HG02943 (cell line): Measurements from ENCODE around the gene FLT3.

Source experiments
- ATAC-seq: cut with Tn5 transposase; IDR thresholded peaks from one replicate; pipeline ENCODE4 v1.9.1; 2021; ENCODE audit warnings: mild to moderate bottlenecking, low read depth, moderate library complexity; ENCODE audit not compliant: unreplicated experiment

The FLT3 gene

DNA sequence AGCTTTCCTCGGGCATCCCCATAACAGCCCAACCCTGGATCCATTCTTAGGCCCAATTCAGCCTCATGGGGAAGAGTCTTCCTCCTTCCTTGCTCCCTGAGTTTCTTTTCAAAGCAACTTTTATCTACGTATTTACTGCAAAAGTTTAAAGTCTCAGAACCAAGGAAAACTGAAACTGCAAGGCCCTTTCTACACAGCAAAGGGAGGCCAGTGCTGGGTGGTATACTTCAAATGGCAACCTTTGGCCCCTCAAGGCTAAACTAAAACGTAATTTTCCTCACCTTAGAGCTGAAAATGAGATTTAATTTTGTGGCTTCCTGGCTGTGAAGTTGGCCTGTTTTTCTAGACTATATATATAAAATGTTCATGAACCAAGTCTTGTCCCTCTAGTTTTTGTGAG is 136.9 kb downstream of the FLT3 start:
- no peak for ATAC-seq

DNA sequence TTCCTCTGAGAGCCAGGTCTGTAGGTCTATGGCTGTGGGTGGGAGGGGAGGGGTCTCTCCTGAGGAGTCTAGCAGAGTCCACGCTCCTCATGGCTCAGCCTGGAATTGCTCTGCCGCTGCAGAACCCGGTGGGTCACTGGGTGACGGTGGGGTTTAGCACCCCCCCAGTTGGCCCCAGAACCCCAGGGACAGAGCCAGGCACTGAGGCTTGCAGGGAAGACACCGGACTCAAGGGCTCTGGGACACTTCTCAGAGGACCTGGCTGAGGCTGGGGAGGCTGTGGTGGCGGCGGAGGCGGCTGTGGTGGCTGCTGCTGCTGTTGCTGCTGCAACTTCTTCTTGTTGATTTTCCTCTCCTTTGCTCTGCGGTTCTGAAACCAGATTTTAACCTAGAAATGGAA is 137.4 kb downstream of the FLT3 start:
- ATAC-seq: no peak

- no peak for ATAC-seq
These were observed 138.1 kb downstream of the FLT3 start for GRCh38 chr13:27962128-27962841.

DNA sequence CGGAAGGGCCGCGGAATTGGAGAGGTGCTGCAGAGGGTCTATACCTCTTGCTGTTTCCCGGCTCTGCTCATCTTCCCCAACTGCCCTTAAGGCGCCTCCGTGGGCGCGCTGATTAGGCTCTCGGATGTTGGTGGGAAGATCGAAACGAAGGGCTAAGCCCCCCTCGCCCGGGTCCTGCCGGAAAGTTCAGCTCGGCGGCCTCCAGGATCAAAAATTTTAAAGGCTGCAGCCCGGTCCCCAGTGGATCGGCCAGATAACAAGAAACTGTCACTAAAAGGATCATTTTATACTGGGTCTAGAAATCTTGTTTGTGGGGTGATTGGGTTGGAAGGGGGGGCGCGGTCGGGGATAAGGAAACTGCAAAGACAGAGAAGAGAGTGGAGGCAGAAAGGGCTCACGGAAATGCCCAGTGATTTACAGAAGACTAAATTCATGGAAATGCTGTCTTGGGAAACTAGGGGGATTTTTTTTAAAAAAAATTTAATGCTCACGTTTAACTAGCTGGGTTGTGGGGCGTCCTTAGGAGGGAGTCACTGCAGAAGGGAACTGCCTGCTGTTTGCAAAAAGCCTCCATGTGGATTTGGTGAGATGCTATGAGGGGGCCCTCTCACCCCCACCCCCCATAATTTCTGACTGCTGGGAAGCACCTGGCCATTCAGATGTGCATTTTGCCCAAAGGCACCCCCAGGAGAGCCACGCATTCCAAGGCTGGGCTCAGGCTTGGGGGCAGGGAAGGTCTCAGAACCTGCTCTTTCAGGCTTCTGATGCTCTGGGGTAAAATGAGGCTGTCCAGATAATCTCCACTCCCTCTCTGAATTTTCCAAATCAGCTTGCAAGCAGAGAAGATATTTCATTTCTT is 138.9 kb downstream of the FLT3 start:
- no peak for ATAC-seq

DNA sequence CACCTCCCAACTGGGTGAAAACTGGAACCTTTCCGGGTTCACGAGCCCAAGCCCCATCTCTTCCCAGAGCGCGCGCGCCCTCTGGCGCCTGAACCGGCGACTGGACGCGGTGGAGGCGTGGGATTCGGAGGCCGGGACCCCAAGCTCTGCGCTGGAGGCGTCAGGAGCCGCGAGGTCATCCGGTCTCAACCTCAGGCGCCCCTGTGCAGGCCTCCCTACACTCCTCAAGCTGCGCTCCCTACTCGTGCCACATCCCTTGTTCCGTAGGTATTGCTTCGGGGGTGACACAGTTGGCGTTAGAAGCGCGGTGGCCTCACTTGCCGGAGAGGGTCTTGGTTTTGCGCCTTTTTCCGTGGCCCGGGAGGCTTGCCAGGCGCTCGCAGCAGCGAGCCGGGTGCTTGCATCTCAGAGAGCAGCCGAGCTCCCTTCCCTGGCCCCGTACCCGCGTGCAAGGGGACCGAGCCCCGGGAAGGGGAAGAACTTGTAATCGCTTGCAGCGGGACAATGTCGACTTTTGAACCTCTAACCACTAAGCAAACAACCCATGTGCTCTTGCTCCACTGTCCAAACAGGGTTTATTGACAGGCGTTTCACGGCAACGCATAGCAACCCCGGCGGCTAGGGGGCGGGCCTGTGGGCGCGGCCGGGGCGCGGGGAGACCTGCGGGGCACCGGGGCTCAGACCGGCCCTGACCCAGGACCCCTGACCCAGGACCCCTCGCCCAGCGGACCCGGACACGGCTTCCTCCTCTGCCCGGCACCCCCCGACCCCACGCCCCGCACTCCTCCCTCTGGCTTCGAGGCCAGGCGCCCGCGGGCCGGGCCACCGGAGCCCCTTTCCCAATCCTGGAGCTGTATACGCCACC is 139.8 kb downstream of the FLT3 start:
- peak; percentile 57 for ATAC-seq

- no peak for ATAC-seq
These were observed 140.4 kb downstream of the FLT3 start for GRCh38 chr13:27959976-27960361.

DNA sequence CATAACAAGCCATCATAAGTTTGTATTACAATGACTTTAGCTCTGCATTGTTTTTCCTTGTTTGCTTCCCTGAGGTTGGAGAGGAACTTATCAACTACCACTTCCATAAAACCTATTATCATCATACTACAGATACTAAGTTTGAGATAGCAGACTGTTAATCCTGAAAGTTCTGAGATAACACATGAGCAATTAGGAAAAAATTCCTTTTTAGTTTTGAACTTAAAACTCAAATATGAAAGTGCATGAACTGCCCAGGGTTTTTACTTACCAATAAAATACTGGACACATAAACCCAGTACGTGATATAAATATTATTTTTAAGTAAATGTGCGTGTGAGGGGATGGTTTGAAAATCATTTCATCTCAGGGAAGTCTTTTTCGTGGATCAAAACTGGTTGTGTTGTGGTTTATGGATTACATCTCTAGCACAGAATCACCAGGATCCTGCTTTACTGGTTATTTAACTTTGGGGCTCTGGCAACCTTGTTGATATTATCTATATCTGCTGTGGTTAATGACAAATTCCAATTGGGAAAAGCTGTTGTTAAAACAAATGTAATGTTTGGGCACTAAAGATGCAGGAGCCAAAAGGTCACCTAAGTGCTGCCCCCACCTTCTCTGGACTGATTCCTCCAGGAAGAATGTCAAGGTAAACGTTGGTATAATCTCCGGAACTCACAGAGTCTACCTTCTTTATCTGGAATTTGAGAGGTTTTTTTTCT is 143.6 kb downstream of the FLT3 start:
- no peak for ATAC-seq

DNA sequence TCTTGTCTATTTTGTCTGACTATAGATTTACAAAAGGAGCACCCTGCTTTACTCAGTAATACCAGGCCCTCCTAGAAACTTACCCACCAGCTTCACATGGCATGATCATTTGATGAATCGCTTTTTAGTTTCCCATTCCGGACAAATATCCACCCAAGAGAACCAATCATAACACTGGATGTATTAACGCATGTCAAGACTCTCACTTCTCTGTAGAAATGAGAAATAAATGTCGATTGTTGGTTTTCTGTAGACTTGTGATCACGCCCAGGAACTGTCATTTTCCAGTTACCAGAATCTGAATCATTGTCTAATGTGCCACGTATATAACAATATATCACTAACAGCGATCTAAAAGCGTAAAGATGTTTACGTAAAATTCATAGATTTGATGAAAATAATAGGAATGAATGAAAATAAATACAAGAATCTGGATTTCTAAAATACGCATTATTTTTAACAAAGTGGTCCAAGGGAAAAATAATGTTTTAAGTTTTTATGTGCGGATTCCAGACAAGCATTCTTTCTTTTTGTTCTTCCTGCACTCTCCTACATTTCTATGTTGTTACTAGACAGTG is 145.3 kb downstream of the FLT3 start:
- ATAC-seq: no peak

DNA sequence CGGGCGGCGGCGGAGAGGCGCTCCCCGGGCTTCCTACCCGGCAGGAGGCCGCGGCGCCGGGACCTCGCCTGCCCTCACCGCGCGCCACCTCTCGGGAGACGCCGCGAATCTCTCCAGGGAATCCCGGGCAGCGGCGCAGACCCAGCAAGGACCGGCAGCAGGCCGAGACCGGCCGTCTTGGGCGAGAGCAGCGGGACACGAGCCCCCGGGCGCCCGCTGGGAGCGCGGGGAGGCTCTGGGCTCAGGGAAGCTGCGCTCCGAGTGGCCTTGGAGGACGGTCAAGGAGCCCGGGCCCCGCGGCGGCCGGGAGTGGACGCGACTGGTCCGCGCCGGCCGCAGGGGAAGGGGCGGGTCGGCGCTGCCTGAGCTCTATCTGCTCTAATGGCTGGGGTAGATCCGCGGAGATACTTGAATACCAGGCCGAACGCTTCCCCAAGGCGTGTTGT is 145.9 kb downstream of the FLT3 start:
- ATAC-seq: no peak

DNA sequence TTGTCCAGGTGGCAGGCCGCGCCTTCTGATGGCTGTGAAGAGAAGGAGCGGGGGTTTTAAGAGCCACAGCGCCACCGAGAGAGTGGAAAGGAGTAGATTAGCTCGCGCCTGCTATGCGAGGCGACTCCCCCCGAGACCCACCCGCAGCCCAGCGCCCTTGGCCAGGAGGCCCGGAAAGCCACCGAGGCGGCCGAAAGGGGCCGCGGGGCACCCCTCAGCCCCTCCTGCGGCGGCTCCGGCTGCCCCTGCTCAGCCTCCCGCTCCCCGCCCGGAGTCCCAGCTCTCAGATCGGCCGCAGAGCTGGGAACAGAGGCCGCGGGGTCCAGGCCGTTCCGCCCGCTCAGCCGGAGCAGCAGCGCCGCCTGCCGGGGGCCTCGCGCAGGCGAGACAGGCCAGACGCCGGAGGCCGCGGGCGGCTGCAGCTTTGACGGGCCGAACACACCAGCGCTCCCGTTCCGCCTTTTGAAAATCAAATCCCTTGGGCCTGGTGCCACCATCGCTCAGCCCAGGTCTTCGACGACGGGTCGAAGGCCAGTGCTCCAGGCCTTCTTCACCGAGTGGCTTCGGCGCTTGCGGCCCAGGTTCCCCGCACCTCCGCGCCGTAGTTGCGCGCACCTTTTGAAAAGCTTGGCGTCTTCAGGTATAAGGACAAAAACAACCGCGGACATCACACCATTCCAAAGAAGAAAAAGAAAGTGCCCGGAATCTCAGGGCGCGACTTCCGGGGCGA is 146.5 kb downstream of the FLT3 start:
- peak; percentile 91 for ATAC-seq
